ENCODE measurements around the gene HBG2. TPM values are rescaled to one million over a fixed set of nuclear protein-coding genes. Genes with fewer than 3 reads are reported as not detected.

Gene HBG2
- total and polyA plus RNA-seq, 2 of the 8 experiments (the other 6 are each of a cell fraction or from before 2014, with no cell fraction given), result 0.23 TPM; not detected in 1

- TF ChIP-seq JUN (IDR thresholded peaks at IDR 0.05; ENCODE audit: low read depth, low read length), result no peak
Measured at GRCh38 chr11:5293028-5293427, 38.4 kb upstream of the HBG2 start (continued).
